Measurements from ENCODE around the gene CYTH3.
"Not testable (repeated sequence)": the region's sequence is repeated elsewhere in the genome, so short reads cannot be mapped to it uniquely, and the experiment has no call there.

Gene CYTH3

GRCh38 chr7:6228361-6229229 is 43.8 kb downstream of the CYTH3 start:
- no peak for DNase-seq

- DNase-seq: peak; percentile 2
Measured at GRCh38 chr7:6227294-6227846, 45.1 kb downstream of the CYTH3 start.

- no peak for DNase-seq
Measured at GRCh38 chr7:6226194-6226799, 46.1 kb downstream of the CYTH3 start.

GRCh38 chr7:6223411-6223810 is 49.0 kb downstream of the CYTH3 start:
- DNase-seq: not testable (repeated sequence)

- not testable (repeated sequence) for DNase-seq
Measured at GRCh38 chr7:6223010-6223409, 49.4 kb downstream of the CYTH3 start.

- DNase-seq: no peak
Measured at GRCh38 chr7:6221340-6222319, 50.8 kb downstream of the CYTH3 start.

GRCh38 chr7:6218329-6218728 is 54.1 kb downstream of the CYTH3 start:
- DNase-seq: no peak

GRCh38 chr7:6212008-6212407 is 60.4 kb downstream of the CYTH3 start:
- DNase-seq: no peak

GRCh38 chr7:6210621-6211372 is 61.6 kb downstream of the CYTH3 start:
- DNase-seq: no peak

- no peak for DNase-seq
Measured at GRCh38 chr7:6209340-6209739, 63.1 kb downstream of the CYTH3 start.

- no peak for DNase-seq
Measured at GRCh38 chr7:6208573-6209328, 63.7 kb downstream of the CYTH3 start.

- DNase-seq: no peak
Measured at GRCh38 chr7:6205971-6206660, 66.3 kb downstream of the CYTH3 start.

GRCh38 chr7:6203381-6203780 is 69.0 kb downstream of the CYTH3 start:
- DNase-seq: no peak

- DNase-seq: no peak
Measured at GRCh38 chr7:6202117-6202516, 70.3 kb downstream of the CYTH3 start.

GRCh38 chr7:6200971-6201370 is 71.5 kb downstream of the CYTH3 start:
- DNase-seq: no peak

- no peak for DNase-seq
Measured at GRCh38 chr7:6198689-6199595, 73.5 kb downstream of the CYTH3 start.

GRCh38 chr7:6197801-6198551 is 74.4 kb downstream of the CYTH3 start:
- no peak for DNase-seq

GRCh38 chr7:6193709-6194108 is 78.7 kb downstream of the CYTH3 start:
- no peak for DNase-seq

- not testable (repeated sequence) for DNase-seq
Measured at GRCh38 chr7:6190563-6190962, 81.9 kb downstream of the CYTH3 start.

Measured in NCI-H1092 (cell line).